Measurements from ENCODE around the gene RNASEH2B. TPM values are rescaled to one million over a fixed set of nuclear protein-coding genes. Genes with fewer than 3 reads are reported as not detected.

RNASEH2B gene
- total RNA-seq, 1 experiment from 2014 or later, result 33.3 TPM

GRCh38 chr13:50936679-50937078 is 27.1 kb downstream of the RNASEH2B start (continued):
- TF ChIP-seq ETV6 (CRISPR knock-in tag; IDR thresholded peaks at IDR 0.05) (no peak), SMAD4 (CRISPR knock-in tag; IDR thresholded peaks at IDR 0.05) (no peak), ELF4 (CRISPR knock-in tag; IDR thresholded peaks at IDR 0.05; ENCODE audit: low read depth) (no peak), JUN (CRISPR knock-in tag; IDR thresholded peaks at IDR 0.05) (no peak), ATF1 (CRISPR knock-in tag; IDR thresholded peaks at IDR 0.05) (no peak), ZNF232 (CRISPR knock-in tag; IDR thresholded peaks at IDR 0.05) (no peak)

GRCh38 chr13:50940509-50940908 is 30.9 kb downstream of the RNASEH2B start:
- ATAC-seq, result no peak
- H3K4me3 Mint-ChIP-seq, result no peak overlapping the region
- DNase-seq (ENCODE audit: low spot score), result no peak
- POLR2A ChIA-PET, result no interaction called here
- H3K27me3 Mint-ChIP-seq (ENCODE audit: low read depth), result no peaks in the 10 kb centered on the region
- peaks cover 23% of the 10 kb centered on the region for H3K36me3 Mint-ChIP-seq
- CTCF ChIA-PET, result no interaction called here
- TF ChIP-seq MAX (CRISPR knock-in tag; IDR thresholded peaks at IDR 0.05) (no peak), OVOL2 (CRISPR knock-in tag; IDR thresholded peaks at IDR 0.05; ENCODE audit: borderline replicate concordance) (no peak), GRHL2 (CRISPR knock-in tag; IDR thresholded peaks at IDR 0.05; ENCODE audit: insufficient replicate concordance, severe bottlenecking) (no peak), ESRRA (CRISPR knock-in tag; IDR thresholded peaks at IDR 0.05; ENCODE audit: borderline replicate concordance) (no peak), ZNF512 (CRISPR knock-in tag; IDR thresholded peaks at IDR 0.05; ENCODE audit: borderline replicate concordance) (no peak), RORB (CRISPR knock-in tag; IDR thresholded peaks at IDR 0.05) (no peak), JAZF1 (CRISPR knock-in tag; IDR thresholded peaks at IDR 0.05) (no peak), E2F1 (CRISPR knock-in tag; IDR thresholded peaks at IDR 0.05) (no peak), ZNF263 (CRISPR knock-in tag; IDR thresholded peaks at IDR 0.05; ENCODE audit: low read depth) (no peak), PREB (CRISPR knock-in tag; IDR thresholded peaks at IDR 0.05; ENCODE audit: borderline replicate concordance) (no peak), PRRX2 (CRISPR knock-in tag; IDR thresholded peaks at IDR 0.05) (no peak), E2F4 (CRISPR knock-in tag; IDR thresholded peaks at IDR 0.05; ENCODE audit: borderline replicate concordance, low read depth) (no peak), E2F5 (CRISPR knock-in tag; IDR thresholded peaks at IDR 0.05) (no peak)
- peaks cover 6% of the 10 kb centered on the region for H3K4me1 Mint-ChIP-seq
- H3K27ac Mint-ChIP-seq, result no peak overlapping the region
- peaks cover 16% of the 10 kb centered on the region for H3K9me3 Mint-ChIP-seq

GRCh38 chr13:50941146-50941545 is 31.6 kb downstream of the RNASEH2B start:
- DNase-seq (ENCODE audit: low spot score) (no peak), ATAC-seq (no peak)
- Mint-ChIP-seq H3K4me1 (peaks cover 6% of the 10 kb centered on the region), H3K36me3 (peaks cover 19% of the 10 kb centered on the region), H3K27ac (no peak overlapping the region; the same call in 1 of the 2 replicates), H3K27me3 (ENCODE audit: low read depth) (no peaks in the 10 kb centered on the region), H3K4me3 (no peak overlapping the region), H3K9me3 (peaks cover 13% of the 10 kb centered on the region)
- POLR2A ChIA-PET, result no interaction called here
- CTCF ChIA-PET, result no interaction called here
- TF ChIP-seq SMAD4 (CRISPR knock-in tag; IDR thresholded peaks at IDR 0.05) (no peak), PRDM15 (CRISPR knock-in tag; IDR thresholded peaks at IDR 0.05) (no peak), ZNF396 (CRISPR knock-in tag; IDR thresholded peaks at IDR 0.05; ENCODE audit: borderline replicate concordance) (no peak), MXD4 (CRISPR knock-in tag; IDR thresholded peaks at IDR 0.05; ENCODE audit: borderline replicate concordance) (no peak), FOXJ3 (CRISPR knock-in tag; IDR thresholded peaks at IDR 0.05; ENCODE audit: borderline replicate concordance) (no peak), ZNF232 (CRISPR knock-in tag; IDR thresholded peaks at IDR 0.05) (no peak), PREB (CRISPR knock-in tag; IDR thresholded peaks at IDR 0.05; ENCODE audit: borderline replicate concordance) (no peak)
